OCI-LY3 (cell line): ENCODE measurements around the gene HHIPL2.

Experiments
- H2AFZ ChIP-seq: fragments of 200-600, 300-600 bp; shearing (Covaris generic); 2 replicates; pipeline ENCODE4 v1.6.0; 2014; ENCODE audit warnings: antibody characterized with exemption, low read depth, low read length
- H3K27ac ChIP-seq: fragments of 200-600, 300-600 bp; sonication (generic); 2 replicates; pipeline ENCODE4 v1.5.1; 2014; ENCODE audit warnings: mild to moderate bottlenecking, low read length, moderate library complexity, mixed read lengths
- H3K27me3 ChIP-seq: fragments of 200-600, 300-600 bp; sonication (generic); 2 replicates; pipeline ENCODE4 v1.6.1; 2014; ENCODE audit warnings: low read depth, low read length, mixed read lengths
- H3K36me3 ChIP-seq: fragments of 200-600, 300-600 bp; sonication (generic); replicated peaks from 2 replicates; pipeline ENCODE3; 2014; ENCODE audit warnings: low read depth, low read length, mixed read lengths
- H3K4me1 ChIP-seq: fragments of 300-600, 200-600 bp; sonication (generic); 2 replicates; pipeline ENCODE4 v1.6.1; 2014; ENCODE audit warnings: low read length, mixed read lengths
- H3K4me2 ChIP-seq: fragments of 200-600, 300-600 bp; sonication (generic); 2 replicates; pipeline ENCODE4 v1.6.1; 2014; ENCODE audit warnings: low read length, mixed read lengths
- H3K4me3 ChIP-seq: fragments of 300-600, 200-600 bp; sonication (generic); 2 replicates; pipeline ENCODE4 v1.5.1; 2014; ENCODE audit warnings: antibody characterized with exemption, mild to moderate bottlenecking, low read length, moderate library complexity
- H3K79me2 ChIP-seq: fragments of 300-600, 200-600 bp; shearing (Covaris generic); 2 replicates; pipeline ENCODE4 v1.6.1; 2014; ENCODE audit warnings: mild to moderate bottlenecking, low read length, mixed read lengths
- H3K9ac ChIP-seq: fragments of 300-600, 200-600 bp; shearing (Covaris generic); 2 replicates; pipeline ENCODE4 v1.6.0; 2014; ENCODE audit warnings: mild to moderate bottlenecking, low read length, moderate library complexity
- H3K9me3 ChIP-seq: fragments of 200-600, 300-600 bp; shearing (Covaris generic); 2 replicates; pipeline ENCODE4 v1.6.1; 2014; ENCODE audit warnings: low read length, mixed read lengths; ENCODE audit not compliant: insufficient read depth
- H4K20me1 ChIP-seq: fragments of 200-600, 300-600 bp; sonication (generic); 2 replicates; pipeline ENCODE4 v1.6.1; 2016; ENCODE audit warnings: low read length, mixed read lengths; ENCODE audit not compliant: insufficient read depth
- CTCF ChIP-seq: fragments of 200-600, 300-600 bp; sonication (generic); IDR thresholded peaks from 2 replicates; pipeline ENCODE4 v1.5.1; 2014; ENCODE audit warnings: antibody characterized with exemption, low read length, low read depth
- EZH2phosphoT487 ChIP-seq: fragments of 200-600 bp; shearing (Covaris generic); IDR thresholded peaks from 2 replicates; pipeline ENCODE4 v1.6.1; 2018; ENCODE audit warnings: antibody characterized with exemption, mixed run types, low read depth

HHIPL2 gene

GRCh38 chr1:222557574-222557973, 9.7 kb upstream of the HHIPL2 start:
- Histone ChIP-seq H3K27me3 (no peaks in the 10 kb centered on the region), H4K20me1 (0 out of 2 replicates have a peak, but pooled peaks cover 4% of the 10 kb centered on the region), H3K4me3 (no peak overlapping the region), H3K79me2 (no peaks in the 10 kb centered on the region), H2AFZ (no peak overlapping the region), H3K36me3 (peaks cover 31% of the 10 kb centered on the region), H3K9me3 (no peaks in the 10 kb centered on the region), H3K9ac (no peak overlapping the region), H3K27ac (no peak overlapping the region), H3K4me2 (no peak overlapping the region), H3K4me1 (no peaks in the 10 kb centered on the region)
- TF ChIP-seq EZH2phosphoT487 (no peak), CTCF (no peak)

GRCh38 chr1:222557148-222557547, 9.2 kb upstream of the HHIPL2 start:
- Histone ChIP-seq H3K4me2 (no peak overlapping the region), H3K9ac (no peak overlapping the region), H3K9me3 (no peaks in the 10 kb centered on the region), H3K27ac (no peak overlapping the region), H3K4me3 (no peak overlapping the region), H4K20me1 (0 out of 2 replicates have a peak, but pooled peaks cover 4% of the 10 kb centered on the region), H2AFZ (no peak overlapping the region), H3K27me3 (no peaks in the 10 kb centered on the region), H3K4me1 (no peaks in the 10 kb centered on the region), H3K79me2 (no peaks in the 10 kb centered on the region), H3K36me3 (peaks cover 30% of the 10 kb centered on the region)
- TF ChIP-seq CTCF (no peak), EZH2phosphoT487 (no peak)

GRCh38 chr1:222555992-222556615, 8.2 kb upstream of the HHIPL2 start:
- H3K9ac ChIP-seq, result no peak overlapping the region
- H3K36me3 ChIP-seq, result peaks cover 24% of the 10 kb centered on the region
- no peaks in the 10 kb centered on the region for H3K9me3 ChIP-seq
- no peak overlapping the region for H3K4me3 ChIP-seq
- H3K79me2 ChIP-seq, result no peaks in the 10 kb centered on the region
- H3K4me1 ChIP-seq, result no peaks in the 10 kb centered on the region
- 0 out of 2 replicates have a peak, but pooled peaks cover 4% of the 10 kb centered on the region for H4K20me1 ChIP-seq
- H3K27ac ChIP-seq, result no peak overlapping the region
- no peaks in the 10 kb centered on the region for H3K27me3 ChIP-seq
- no peak overlapping the region for H2AFZ ChIP-seq
- TF ChIP-seq CTCF (no peak), EZH2phosphoT487 (no peak)
- H3K4me2 ChIP-seq, result no peak overlapping the region

GRCh38 chr1:222554177-222554576, 6.3 kb upstream of the HHIPL2 start:
- Histone ChIP-seq H3K4me2 (no peak overlapping the region), H3K4me1 (no peaks in the 10 kb centered on the region), H3K79me2 (no peaks in the 10 kb centered on the region), H4K20me1 (0 out of 2 replicates have a peak, but pooled peaks cover 4% of the 10 kb centered on the region), H3K4me3 (no peak overlapping the region), H3K36me3 (peaks cover 15% of the 10 kb centered on the region), H3K27me3 (no peaks in the 10 kb centered on the region), H3K27ac (no peak overlapping the region), H3K9me3 (no peaks in the 10 kb centered on the region), H3K9ac (no peak overlapping the region), H2AFZ (no peak overlapping the region)
- TF ChIP-seq CTCF (no peak), EZH2phosphoT487 (no peak)
